ENCODE data around the gene METRN.

Gene METRN

GRCh38 chr16:693364-693763, 21.6 kb upstream of the METRN start:
- no peak for FAIRE-seq

DNA sequence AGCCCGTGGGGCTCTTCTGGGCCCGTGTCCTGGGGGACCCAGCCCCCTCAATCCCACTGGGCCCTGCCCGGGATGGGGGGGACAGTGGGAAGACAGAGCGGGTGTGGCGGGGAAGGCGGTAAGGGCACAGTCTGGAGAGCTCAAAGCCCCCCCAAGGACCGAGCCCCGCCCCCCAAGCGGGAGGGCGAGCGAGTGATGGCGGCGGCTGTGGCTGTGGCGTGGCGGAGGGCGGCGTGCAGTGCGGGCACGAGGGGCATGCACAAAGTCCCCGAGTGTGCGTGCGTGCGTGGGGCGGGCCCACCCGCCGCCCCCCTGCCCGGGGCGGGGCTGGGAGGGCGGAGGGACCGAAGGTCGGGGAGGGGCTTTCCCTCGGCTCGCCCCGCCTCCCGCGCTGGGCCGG, 21.2 kb upstream of the METRN start:
- no peak for FAIRE-seq

DNA sequence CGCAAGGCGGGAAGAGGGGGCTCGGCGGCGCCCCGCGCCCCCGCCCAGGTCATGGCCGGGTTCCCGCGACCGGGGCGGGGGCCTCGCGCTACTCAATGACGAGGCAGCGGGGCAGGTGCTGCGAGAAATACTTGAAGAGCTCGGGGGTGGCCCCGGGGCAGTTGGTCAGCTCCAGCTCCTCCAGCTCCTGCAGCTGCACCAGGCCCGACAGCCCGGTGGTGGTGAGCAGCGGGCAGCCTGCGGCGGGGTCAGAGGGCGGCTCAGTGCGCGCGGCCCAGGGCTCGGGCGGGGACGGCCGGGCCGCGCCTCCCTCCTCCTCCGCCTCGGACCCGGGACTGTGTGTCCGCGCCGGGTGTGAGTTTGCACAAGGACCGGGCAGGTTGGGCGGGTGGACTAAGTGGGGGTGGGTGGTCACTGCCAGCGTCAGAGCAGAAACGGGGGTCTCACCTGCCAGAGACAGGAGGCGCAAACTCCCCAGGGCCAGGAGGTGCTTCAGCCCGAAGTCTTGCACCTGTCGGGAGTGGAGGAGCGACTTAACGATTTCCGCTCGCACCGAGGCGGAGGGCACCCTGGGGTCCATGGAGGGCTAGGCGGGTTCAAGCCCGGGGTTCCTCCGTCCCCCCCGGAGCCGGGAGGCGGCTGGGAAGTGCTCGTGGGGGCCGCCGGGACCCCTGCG, 20.6 kb upstream of the METRN start:
- FAIRE-seq, result no peak

- FAIRE-seq, result no peak
Measured at GRCh38 chr16:694863-695354, 20.0 kb upstream of the METRN start.

GRCh38 chr16:695355-696089, 19.4 kb upstream of the METRN start:
- FAIRE-seq, result no peak

GRCh38 chr16:698911-699671, 15.8 kb upstream of the METRN start:
- no peak for FAIRE-seq

GRCh38 chr16:700684-701584, 14.0 kb upstream of the METRN start:
- FAIRE-seq, result no peak

- FAIRE-seq, result no peak
Measured at GRCh38 chr16:702341-702740, 12.6 kb upstream of the METRN start.

GRCh38 chr16:703406-703805, 11.5 kb upstream of the METRN start:
- no peak for FAIRE-seq

DNA sequence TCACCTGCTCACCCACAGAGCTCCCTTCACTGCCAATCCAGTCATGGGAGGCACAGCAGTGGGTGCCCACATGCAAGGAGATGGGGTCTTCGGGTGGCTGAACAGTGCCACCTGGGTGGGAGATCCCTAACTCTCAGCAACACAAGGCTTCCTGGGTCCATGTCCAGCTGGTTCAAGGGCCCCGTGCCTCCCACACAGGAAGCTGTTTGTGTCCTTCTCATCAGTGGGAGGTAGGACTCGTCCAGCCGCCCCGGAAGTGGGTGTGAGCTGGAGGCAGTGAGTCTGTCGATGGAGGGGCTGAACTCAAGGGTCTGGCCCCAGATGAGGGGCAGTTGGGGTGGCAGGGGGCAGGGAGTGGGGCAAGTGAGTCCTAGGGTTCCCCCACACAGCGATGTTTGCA, 10.9 kb upstream of the METRN start:
- FAIRE-seq, result no peak

DNA sequence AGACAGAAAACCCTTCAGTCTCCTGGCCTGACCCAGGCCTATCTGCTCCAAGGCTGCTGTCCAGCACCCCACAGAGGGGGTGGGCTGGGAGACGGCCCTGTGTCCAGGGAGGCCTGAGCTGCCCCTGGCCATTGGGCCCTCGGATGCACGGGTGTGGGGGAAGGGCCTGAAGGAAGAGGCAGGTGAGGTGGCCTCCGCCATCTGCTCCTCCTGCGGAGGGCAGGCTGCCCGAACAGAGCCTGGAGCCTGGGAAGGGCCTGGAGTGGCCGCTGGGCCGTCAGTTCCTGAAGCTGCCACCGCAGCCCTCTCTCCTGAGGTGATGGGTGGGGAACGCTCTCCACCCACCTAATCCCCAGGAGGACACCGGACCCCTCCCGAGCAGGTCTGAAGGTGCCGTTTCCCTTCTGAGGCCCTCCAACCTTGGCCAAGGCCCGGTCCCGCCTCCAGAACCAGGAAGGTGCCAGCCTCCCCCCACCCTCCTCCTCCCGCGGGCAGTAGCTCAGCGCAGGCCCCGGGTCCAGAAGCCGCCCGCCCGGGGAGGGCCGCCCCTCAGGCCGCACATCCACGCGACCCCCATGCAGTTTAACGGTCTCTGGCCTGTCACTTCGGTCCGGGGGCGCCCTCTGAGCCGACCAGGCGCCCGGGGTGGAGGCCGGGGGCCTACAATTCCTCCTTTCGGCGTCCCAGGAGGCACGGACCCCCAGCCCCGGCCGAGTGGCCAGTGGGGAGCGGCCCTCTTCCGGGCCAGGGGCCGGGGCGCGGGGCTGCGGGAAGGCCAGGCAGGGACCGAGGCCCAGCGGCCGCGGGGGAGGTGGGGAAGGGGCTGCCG, 10.2 kb upstream of the METRN start:
- FAIRE-seq, result no peak

DNA sequence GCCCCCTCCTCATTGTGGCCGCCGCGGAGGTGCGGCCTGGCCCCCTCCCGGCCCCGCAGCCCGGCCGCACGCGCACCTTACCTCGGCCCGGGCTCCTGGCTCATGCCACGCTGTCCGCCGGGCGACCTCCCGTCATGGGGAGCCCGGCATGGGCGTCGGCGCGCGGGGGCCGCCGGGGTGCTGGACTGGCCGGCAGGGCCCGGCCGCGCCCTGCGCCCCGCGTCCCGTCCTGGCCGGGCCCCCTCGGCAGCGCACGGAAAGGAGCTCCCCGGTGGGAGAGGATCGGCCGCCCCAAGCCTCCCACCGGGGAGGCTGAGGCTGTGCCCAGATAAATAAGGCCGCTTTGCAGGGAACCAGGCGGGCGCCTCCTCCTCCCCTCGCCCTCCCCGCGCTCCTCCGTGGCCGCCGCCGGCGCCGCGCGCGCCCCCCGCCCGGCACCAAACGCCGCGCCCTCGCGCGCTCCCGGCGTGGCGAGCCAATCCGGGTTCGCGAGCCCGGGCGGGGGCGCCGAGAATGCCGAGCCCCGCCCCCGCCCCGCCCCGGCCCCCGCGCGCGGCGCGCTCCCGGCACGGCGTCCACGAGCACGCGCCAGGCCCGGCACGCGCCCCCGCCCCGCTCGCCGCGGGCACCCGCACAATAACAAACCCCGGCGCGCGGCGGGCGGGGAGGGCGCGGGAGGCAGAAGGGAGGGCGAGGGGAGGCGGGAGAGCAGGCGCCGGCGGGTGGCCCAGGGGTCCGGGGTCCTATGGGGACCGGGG, 9.3 kb upstream of the METRN start, which contains the start of gene FBXL16:
FBXL16 (minus strand) TSS at position 371 of the 758 bp plus-strand sequence. CDS start 8,396 bp downstream, outside the sequence.
- no peak for FAIRE-seq

DNA sequence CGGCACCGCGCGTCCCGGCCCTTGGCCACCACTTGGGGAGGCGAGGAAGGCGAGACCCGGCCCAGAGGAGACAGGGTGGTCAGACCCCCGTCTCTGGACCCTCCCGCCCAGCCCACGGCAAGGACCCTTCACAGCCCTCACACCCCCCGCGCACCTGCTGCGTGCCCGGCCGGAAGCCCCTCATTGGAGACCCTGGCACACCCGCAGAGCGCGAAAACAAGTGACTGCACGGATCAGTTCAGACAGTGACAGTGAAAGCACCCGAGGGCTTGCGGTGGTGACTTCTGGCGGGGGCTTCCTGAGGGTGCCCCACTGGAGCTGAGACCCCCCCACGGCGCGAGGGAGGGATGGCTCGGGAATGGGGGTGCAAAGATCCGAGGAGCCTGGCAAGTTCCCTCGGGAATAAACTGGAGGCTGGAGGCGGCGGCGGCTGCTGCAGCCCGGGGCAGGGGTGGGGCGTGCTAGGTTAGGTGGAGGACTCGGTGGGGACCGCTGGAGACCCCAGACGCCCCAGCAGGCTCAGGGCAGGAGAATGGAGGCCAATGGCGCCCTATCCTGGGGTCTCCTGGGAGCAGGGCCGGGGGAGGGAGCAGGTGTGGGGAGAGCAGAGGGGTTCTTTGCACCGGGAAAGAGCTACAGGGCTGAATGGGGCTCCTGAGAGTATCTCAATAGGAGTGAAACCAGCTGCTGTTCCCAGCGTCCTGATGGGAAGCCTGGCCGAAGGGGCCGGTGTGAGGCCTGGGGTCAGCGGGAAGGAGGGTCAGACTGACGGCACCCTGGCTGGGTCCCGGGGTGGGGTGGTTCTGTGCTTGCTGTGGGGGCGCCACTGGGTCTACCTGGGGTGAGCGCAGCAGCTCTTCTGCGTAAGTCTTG, 8.5 kb upstream of the METRN start:
- FAIRE-seq, result no peak

DNA sequence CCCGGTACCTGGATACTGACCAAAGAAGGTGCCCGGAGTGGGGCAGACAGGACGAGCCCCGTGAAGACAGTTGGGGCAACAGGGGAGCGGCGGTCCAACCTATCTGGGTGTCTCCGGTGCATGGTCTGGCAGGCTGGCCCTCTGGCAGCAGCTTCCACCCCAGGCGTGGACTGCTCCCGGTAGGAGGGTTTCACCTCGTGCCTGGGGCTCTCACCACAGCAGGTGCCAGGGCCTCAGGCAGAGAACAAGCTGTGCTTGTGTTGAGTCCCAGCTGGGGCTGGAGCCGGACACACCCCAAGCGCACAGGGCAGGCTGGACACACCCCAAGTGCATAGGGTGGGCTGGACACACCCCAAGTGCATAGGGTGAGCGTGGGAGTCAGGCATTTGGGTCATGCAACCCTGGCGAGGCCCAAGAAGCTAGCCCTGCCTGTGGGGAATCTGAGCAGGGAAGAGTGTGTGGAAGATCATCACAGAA, 7.8 kb upstream of the METRN start:
- FAIRE-seq, result no peak

DNA sequence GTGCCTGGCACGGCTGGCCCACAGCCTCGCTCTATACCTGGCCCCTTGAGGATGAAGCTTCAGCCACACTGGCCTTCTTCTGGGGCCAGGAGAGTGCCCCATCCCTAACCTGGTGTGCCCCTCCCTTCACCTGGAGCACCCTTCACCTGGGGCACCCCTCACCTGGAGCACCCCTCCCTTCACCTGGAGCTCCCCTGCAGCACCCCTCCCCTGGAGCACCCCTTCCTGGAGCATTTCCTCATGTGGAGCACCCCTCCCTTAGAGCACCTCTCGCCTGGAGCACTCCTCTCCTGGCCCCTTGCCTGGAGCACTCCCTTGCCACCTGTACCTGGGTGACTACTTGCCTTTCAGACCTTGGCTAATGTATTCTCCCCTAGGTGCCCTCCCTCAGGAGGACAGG, 6.9 kb upstream of the METRN start:
- FAIRE-seq, result no peak

DNA sequence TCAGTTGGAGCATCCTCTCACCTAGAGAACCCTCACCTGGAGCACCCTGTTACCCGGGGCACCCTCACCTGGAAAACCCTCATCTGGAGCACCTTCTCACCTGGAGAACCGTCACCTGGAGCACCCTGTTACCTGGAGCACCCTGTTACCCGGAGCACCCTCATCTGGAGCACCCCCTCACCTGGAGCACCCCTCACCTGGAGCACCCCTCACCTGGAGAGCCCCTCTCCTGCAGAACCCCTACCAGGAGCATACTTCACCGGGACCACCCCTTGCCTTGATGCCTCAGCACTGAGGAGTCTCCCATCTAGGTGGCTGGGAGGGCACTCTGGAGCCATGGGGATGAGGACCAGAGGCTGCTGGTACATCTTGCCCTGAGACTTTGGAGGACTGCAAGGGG, 6.0 kb upstream of the METRN start:
- no peak for FAIRE-seq

GRCh38 chr16:709566-710499, 5.1 kb upstream of the METRN start:
- FAIRE-seq, result no peak

DNA sequence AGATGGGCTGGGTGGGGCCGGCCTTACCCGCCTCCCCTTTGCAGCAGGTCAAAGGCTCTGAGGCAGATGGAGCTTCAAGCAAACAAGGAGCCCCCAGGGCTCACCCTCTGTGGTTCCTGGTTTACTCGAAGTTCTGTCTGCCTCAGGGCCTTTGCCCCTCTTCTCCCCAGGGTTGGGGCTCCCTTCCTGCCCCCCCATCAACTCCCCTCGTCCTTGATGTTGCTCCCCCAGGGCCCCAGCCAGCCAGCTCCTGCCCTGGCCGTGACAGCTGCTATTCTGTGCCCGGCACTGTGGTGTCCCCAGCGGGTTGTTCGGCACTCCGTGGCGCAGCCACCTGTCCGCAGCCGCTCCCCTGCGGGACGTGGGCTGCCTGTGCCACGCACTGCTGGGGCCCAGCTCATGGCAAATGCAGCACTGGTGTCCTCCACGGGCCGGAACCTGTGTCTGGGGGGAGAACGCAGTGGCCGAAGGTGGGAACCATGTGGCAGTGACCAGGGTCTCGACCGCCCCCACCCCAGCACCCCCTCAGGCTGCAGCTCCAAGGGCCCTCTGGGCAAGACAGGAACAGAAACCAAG, 4.3 kb upstream of the METRN start:
- FAIRE-seq, result no peak
